SW480 (cell line): Measurements from ENCODE around the gene CCSER1.

Experiments used
- DNase-seq: peaks from one replicate; pipeline ENCODE4 v3.0.0-alpha.2; 2016; ENCODE audit warnings: low spot score

CCSER1 gene

GRCh38 chr4:90127223-90127705, at the start of gene CCSER1:
CCSER1 (plus strand) TSS chr4:90127394.
- peak; percentile 76 for DNase-seq

GRCh38 chr4:90078440-90078839, 48.8 kb upstream of the CCSER1 start:
- DNase-seq: no peak

- DNase-seq: peak; percentile 55
Measured at GRCh38 chr4:90080116-90080515, 47.1 kb upstream of the CCSER1 start.

- DNase-seq: no peak
Measured at GRCh38 chr4:90081432-90082144, 45.6 kb upstream of the CCSER1 start.

GRCh38 chr4:90082449-90082848, 44.7 kb upstream of the CCSER1 start:
- DNase-seq: no peak

- DNase-seq: no peak
Measured at GRCh38 chr4:90084277-90084966, 42.8 kb upstream of the CCSER1 start.

- DNase-seq: no peak
Measured at GRCh38 chr4:90084967-90085295, 42.3 kb upstream of the CCSER1 start.

- DNase-seq: no peak
Measured at GRCh38 chr4:90093526-90093925, 33.7 kb upstream of the CCSER1 start.

GRCh38 chr4:90095000-90095399, 32.2 kb upstream of the CCSER1 start:
- no peak for DNase-seq

GRCh38 chr4:90099812-90100211, 27.4 kb upstream of the CCSER1 start:
- DNase-seq: no peak

GRCh38 chr4:90103991-90104390, 23.2 kb upstream of the CCSER1 start:
- DNase-seq: no peak

- DNase-seq: no peak
Measured at GRCh38 chr4:90105274-90105673, 21.9 kb upstream of the CCSER1 start.

- DNase-seq: no peak
Measured at GRCh38 chr4:90112715-90113114, 14.5 kb upstream of the CCSER1 start.

GRCh38 chr4:90113881-90114457, 13.2 kb upstream of the CCSER1 start:
- no peak for DNase-seq

- DNase-seq: no peak
Measured at GRCh38 chr4:90118527-90119195, 8.5 kb upstream of the CCSER1 start.

- DNase-seq: no peak
Measured at GRCh38 chr4:90120037-90120436, 7.2 kb upstream of the CCSER1 start.

GRCh38 chr4:90120815-90121214, 6.4 kb upstream of the CCSER1 start:
- DNase-seq: no peak

- DNase-seq: no peak
Measured at GRCh38 chr4:90121676-90122354, 5.4 kb upstream of the CCSER1 start.

- DNase-seq: peak; percentile 19
Measured at GRCh38 chr4:90122355-90122748, 4.8 kb upstream of the CCSER1 start.

GRCh38 chr4:90124276-90124675, 2.9 kb upstream of the CCSER1 start:
- DNase-seq: no peak

- no peak for DNase-seq
Measured at GRCh38 chr4:90126805-90127204, 389 bp upstream of the CCSER1 start.

GRCh38 chr4:90127706-90128345, 632 bp downstream of the CCSER1 start:
- peak; percentile 7 for DNase-seq
